HG03565 (cell line): Measurements from ENCODE around the gene RNF181.
"Not testable (repeated sequence)": the region's sequence is repeated elsewhere in the genome, so short reads cannot be mapped to it uniquely, and the experiment has no call there.

ENCODE experiments used
- ATAC-seq: cut with Tn5 transposase; IDR thresholded peaks from one replicate; pipeline ENCODE4 v1.9.1; 2021; ENCODE audit warnings: mild to moderate bottlenecking, moderate library complexity; ENCODE audit not compliant: unreplicated experiment

RNF181 gene, protein sequence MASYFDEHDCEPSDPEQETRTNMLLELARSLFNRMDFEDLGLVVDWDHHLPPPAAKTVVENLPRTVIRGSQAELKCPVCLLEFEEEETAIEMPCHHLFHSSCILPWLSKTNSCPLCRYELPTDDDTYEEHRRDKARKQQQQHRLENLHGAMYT

DNA sequence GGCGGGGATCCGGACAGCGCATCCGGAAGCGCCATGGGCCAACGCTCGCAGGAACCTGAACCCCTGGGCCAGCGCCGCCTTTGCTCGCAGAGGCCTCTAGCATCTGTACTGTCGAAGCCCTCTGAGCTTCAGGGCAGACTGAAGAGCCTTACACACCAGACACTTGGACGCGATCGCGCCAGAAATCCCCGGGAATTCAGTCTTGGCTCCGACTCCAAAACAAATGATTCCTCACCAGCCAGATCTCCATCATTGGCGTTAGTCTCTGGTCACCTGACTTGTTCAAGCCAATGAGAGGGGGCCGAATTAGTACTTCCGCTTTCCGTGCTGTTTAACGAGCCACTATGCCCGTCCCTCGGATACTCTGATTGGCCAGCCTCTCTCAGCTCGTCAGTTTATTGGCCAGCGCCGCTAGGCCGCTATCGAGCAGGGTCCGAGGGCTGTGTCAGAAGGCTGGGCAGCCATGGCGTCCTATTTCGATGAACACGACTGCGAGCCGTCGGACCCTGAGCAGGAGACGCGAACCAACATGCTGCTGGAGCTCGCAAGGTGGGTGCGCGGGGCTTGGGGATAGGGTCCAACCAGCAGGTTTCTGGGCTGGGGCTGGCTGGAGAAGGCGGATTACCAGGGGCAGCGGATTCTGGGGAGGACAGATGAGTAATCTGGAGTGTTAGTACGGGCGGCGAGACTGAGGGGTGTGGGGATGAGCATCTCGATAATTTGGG lies at the start of gene RNF181:
TSS of gene RNF181 (plus strand) at position 445 of the 725 bp plus-strand sequence. CDS start at position 464, 19 bp downstream.
- ATAC-seq, result peak; percentile 99

DNA sequence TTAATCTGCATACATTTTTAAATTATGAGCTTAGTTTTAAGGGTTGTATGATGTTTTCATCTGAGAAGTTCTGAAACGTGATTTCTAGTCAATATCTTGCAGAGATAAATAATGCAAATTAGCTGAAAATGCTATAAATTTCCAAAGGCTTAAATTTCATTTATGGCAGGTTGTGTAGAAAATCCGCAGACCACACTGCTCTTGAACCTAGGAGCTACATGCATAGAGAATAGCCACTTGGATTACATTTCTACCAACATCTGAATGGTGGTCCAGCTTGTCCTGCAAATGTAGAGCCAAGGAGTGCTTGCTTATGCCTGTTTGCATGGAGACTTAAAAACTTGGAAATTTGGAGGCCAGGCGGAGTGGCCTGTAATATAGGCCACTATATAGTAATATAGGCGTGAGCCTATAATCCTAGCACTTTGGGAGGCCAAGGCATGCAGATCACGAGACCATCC lies 49.7 kb upstream of the RNF181 start:
- no peak for ATAC-seq

DNA sequence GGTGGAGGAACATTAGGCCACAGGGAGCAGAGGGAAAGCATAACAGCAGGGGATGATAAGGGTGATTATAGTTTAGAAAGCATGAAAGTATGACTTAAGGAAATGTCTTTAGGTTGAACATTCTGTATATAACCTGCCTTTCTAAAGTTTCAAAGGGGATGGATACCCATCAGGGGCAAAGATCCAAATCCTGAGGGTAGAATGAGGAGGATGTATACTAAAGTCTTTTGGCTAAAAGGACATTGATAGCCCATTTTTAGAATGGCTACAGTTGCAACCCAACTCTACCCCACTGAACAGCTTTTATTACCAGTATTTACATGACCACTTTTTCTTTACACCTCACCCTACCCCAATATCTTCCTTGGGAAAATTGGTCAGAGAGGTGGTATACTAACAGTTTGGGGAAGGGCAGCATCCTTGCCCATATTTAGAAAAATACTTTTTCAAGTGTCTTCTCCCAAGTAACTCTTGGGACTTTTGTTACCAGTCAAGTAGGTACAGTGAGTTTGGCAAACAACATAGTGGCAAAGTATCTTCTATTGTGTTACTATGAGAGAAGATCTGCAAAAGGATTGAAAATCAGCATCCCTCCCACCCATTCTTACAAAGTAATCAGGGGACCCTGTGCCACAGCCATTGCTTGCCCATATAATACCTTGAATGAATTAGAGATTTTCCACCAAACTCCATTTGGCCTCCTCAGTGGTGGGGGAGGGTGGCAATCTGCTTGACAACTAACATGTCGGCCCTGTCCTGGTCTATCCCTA lies 48.3 kb upstream of the RNF181 start:
- no peak for ATAC-seq

DNA sequence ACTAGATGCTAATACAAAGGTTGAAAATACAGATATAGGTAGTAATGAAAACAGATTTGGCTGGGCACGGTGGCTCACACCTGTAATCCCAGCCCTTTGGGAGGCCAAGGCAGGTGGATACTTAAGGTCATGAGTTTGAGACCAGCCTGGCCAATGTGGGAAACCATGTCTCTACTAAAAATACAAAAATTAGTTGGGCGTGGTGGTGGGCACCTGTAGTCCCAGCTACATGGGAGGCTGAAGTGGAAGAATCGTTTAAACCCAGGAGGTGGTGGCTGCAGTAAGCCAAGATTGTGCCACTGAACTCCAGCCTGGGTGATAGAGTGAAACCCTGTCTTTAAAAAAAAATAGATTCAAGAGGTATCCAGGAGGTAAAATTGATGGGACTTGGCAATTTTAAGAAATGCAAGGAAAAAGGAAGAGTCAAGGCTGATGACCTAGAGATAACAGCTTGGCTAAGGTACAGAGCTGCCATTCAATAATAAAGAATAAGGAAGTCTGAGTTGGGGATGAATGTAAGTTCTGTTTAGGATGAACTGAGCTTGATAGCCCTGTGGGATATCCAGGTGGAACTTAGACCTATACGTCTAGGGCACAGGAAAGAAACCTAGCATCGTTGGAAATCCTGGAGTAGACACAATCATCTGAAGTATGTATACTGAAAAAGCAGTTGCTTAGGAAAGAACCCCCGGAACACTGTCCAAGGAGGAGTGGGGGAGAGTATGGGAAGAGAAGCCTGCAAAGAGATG lies 47.5 kb upstream of the RNF181 start:
- no peak for ATAC-seq

DNA sequence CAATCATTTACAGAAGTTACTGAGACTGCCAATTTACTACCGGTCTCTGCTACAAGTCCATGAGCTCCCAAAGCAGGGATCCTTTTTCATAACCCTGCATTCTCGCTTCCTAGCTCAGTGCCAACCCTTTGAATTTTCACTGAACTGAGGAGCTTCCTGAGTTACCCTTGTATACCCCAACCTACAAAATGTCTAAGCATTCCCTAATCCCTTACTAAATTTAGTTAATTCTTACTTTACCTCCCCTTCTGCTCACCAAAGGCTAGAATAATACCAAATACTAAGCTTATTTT lies 47.0 kb upstream of the RNF181 start:
- ATAC-seq, result no peak

DNA sequence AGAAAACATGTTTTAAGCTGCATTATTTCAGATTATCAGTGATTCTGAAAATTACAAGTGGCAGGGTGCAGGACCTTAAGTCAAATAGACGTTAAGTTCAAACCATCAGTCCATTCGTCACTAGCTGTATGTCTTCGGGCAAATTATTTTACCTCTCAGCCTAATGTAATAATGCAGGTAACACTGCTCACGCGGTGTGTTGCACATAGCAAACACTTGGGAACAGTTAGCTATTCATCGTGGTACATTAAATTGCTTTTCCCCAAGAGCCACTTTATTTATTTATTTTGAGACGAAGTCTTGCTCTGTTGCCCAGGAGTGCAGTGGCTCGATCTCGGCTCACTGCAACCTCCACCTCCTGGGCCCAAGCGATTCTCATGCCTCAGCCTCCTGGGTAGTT lies 46.5 kb upstream of the RNF181 start:
- ATAC-seq, result no peak

DNA sequence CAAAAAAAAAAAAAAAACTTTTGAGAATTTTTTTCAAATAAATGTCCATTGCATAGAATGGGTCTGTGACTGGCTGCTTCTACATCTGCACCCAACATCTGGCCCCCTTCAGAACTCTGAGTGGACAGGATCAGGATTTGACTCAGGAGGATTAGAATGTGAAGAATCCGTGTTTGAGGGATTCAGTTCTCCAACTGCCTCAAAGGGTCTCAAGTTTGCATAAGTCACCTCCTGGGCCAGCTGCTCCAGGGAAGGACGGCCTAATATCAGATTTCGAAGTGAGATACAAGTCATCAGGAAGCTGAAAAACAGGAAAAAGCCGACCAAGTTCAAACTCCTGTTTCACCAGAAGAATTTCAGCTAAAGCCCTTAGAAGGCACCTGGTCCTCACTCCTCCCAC lies 45.7 kb upstream of the RNF181 start:
- no peak for ATAC-seq

DNA sequence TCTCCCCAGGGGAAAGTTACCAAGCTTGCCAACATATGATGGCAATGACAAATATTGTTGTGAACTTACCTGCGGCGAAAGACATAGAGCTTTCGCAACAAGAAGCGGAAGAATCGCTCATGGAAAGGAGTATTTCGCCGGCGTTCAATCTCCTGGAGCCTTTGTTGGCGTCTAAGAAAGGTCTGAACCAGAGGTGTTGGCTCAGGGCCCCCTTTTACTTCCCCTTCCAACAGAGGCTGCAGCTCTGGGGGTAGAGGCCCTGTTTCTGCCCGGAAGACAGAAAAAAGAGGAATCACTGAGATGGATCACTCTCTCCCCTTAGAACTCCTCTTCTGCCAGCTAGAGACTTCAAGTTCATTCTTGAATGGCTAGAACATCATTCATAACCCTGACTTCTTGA lies 45.1 kb upstream of the RNF181 start:
- ATAC-seq, result no peak

DNA sequence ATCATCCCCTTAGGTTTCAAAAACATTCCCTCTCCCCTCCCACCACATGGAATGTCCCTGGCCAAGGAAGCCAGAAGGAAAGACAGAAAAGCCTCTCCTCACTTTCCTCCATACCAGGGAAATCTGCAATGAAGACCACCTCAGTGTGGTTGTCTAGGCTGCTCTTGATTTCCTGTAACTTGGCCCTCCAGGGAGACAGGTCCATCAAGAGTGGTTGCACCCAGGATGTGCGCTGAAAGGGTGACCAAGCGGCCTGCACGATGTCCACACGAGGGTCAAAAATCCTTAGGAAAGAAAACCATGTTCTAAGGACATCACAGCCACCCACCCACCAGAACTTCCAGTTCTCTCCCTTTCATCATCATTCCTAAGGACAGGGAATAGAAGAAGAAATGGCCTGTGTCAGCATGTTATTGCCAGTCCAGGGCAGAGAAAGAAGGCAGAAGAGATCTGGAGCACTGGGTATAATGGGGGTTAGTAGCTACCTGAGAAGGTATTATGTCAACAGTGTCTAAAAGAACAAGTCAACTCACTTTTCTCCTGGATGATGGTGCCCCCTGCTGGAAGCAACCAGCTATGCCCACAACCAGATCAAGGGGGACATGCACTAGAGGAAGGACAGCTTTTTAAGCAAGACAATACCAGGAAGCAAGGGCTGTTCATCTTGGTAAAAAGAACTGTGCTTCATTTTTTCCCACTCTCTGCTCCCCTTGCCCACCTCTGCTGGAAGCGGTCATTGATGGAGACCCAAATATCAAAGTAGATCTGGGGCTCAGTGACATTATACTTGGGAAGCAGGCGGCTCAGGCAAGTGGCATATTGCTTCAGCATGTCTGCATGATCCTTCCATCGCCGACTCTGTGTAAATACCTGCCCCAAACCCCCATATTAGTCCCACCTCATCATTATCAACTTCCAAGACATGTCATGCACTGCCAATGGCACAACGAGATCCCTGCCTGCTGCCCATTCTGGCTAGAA lies 43.6 kb upstream of the RNF181 start:
- ATAC-seq, result no peak

DNA sequence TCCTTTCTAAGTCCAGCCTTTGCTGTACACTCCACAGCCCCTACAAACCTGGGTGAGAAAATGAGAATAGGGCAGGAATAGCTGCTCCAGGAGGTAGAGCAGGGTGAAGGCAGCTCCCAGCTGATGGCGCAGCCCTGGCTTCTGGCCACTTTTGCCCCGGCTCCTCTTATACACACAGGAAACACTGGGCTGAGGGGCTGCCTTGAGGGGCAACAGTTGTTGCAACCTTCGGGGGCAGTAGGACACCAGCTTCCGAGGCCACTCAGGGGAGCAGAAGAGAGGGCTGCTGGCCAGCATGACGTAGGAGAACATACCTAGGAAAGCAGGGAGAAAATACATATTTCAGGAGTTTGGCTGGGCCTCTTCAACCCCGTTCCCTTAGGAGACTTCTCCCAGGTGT lies 42.4 kb upstream of the RNF181 start:
- ATAC-seq, result no peak

DNA sequence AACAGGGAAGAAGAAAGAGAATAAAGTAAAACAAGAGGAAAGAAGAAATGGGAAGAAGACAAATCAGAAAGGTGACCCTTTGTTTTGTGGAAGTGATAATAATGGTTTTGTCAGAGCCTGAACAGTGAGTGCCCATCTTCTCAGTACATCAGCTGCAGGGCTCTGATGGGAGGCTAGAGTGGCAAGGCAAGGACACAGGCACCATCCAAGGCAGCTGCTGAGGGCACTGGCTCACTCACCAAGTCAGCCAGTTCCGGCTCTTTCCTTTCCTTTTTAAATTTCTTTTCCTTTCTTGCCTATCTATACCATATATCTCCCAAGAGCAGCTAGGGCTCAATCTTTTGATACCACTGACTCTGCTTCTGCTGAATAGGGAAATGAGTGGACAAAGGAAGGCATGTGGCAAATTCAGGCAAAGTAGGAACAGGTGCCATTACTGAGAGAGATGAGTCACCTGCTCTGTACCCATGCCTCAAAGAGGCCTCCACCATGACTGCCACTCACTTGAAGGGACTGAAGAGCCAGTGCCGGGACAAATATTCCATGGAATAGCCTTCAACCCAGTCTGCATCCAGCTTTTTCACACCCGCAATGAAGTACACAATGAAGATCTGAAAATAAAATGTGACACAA lies 40.4 kb upstream of the RNF181 start:
- no peak for ATAC-seq

DNA sequence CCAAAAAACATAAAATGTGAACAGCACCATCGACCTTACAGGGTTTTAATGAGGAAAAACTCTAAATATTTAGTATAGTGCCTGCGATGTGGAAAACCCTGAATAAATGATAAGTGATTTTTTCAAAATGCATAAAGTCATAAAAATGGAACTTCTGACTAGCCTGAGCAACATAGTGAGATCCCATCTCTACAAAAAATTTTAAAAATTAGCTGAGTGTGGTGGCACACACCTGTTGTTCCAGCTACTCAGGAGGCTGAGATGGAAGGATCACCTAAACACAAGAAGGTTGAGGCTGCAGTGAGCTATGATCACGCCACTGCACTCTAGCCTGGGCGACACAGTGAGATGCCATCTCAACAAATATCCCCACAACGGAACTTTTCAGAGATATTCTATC lies 38.4 kb upstream of the RNF181 start:
- no peak for ATAC-seq

DNA sequence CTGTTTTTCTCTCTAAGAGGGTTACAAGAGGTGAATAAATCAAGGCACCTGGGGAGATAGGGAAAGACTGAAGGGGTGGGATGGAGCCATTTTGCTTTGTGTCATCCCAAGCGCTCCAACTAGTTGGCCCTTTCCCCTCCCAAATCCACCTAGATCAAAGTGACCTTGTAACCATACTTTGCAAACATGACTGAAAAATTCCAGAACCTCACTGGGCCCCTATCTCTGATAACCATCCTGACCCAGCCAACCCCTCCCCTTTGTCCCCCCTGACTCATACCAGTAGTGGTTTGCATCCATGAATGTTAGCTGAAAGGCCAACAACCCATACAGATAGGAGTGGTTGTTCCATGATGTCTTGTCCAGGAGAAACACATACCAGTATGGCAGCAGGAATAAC lies 37.4 kb upstream of the RNF181 start:
- no peak for ATAC-seq

DNA sequence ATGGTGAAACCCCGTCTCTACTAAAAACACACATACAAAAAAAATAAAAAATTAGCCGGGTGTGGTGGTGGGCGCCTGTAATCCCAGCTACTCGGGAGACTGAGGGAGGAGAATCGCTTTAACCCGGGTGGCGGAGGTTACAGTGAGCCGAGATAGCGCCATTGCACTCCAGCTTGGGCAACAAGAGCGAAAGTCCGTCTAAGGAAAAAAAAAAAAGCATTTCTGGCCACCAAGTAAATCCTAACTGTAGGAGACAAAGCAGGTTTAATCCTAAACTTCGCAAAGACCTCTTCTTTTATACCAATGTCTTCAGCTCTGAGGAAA lies 35.2 kb upstream of the RNF181 start:
- not testable (repeated sequence) for ATAC-seq

DNA sequence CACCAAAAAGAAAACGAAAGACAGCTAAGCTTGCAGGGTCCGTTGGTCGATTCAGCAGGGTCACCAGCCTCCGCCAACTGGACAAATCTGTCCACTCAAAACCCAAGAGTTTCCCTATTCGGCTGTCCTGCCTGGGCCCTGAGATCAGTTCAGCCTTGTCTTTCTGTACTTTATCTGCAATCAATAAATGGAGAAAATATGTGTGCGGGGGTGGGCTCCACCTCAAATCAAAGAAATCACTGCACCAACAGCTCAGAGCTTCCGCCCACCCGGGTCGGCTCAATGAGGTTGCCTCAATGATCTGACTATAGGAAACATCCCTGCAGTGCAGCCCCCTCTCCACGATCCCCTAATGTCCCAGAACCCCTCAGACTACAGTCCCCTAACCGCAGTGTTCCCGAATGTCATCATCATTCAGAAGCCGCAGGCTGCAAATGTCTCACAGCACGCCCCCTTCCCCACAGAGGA lies 34.7 kb upstream of the RNF181 start:
- no peak for ATAC-seq

DNA sequence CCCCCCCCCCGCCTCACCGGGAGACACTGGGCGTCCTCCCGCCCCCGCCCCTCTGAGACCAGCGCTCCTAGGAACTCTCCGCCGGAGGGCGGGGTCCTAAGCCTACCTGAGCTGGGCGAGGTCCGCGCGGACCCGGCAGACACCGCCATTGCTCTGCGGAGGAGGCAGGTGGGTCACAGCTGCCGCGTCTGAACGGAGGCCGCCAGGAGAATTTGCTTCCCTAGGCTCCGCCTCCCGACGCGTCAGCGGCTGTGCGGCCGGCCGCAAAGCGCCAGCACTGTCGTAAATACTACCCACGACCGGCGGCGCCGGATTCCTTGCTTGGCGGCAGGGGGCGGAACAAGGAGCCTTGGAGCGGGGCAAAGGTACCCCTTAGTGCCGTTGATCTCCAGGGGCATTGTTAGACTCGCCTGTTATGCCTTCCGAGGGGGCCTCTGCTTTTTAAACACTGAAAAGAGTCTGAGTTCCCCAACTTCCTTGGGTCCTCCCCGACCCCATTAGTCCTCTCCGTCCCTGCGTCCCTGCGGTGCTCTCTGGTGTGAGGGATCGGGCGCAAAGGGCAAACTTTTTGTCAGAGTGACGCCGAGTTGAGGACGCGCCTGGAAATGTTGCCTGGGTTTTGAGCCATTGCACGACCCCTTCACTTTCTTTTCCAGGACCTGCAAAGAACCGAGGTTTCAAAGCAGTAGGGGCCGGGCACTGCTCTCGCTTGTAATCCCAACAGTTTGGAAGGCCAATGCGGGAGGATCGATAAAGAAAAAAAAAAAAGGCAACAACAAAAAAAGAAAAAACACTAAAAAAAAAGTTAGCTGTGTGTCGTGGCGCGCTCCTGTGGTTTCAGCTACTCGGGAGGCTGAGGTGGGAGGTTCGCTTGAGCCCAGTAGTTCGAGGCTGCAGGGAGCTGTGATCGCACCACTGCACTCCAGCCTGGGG lies 34.0 kb upstream of the RNF181 start, which contains the start of gene GGCX:
TSS of gene GGCX (minus strand) at position 214 of the 933 bp plus-strand sequence. CDS start at position 149, 65 bp downstream.
- peak; percentile 89 for ATAC-seq

DNA sequence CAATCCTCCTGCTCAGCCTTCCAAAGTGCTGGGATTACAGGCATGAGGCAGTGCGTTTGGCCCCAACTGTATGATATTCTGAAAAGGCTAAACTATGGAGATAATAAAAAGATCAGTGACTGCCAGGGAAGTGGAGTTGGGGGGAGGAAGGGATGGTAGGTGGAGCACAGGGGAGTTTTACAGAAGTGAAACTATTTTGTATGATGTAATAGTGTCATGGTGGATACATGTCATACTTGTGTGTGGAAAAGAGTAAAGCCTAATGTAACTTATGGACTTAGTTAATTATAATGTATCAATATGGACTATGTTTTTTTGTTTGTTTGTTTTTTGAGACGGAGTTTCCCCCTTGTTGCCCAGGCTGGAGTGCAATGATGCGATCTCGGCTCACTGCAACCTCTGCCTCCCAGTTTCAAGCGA lies 31.4 kb upstream of the RNF181 start:
- ATAC-seq, result no peak

DNA sequence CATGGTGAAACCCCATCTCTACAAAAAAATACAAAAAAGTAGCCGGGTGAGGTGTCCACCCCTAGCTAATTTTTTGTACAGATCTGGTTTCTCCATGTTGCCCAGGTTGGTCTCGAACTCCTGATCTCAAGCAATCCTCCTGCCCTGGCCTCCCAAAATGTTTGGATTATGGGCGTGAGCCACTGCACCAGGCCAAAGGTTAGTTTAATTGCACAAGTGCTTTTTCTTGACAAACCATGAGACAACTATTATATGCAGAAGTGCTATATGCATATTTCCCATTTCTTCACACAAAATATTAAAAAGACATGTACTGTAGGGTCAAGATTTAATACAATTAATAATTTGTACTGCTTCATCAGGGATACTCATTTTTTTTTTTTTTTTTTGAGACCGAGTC lies 29.3 kb upstream of the RNF181 start:
- no peak for ATAC-seq

DNA sequence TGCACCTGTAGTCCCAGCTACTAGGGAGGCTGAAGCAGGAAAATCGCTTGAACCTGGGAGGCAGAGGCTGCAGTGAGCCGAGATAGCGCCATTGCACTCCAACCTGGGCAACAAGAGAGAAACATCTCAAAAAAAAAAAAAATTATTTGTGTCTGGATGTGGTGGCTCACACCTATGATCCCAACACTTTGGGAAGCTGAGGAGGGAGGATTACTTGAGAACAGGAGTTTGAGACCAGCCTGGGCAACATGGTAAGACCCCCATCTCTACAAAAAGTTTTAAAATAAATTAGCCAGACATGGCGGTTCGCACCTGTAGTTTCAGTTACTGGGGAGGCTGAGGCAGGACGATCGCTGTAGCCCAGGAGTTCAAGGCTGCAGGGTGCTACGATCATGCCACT lies 19.8 kb upstream of the RNF181 start:
- no peak for ATAC-seq
